Testis (tissue), 3 donors: ENCODE results near the gene KCNK7. TPM values are rescaled to one million over a fixed set of nuclear protein-coding genes. Genes with fewer than 3 reads are reported as not detected.

Experiments
- DNase-seq: peaks from one replicate; pipeline ENCODE4 v3.0.0-alpha.2; 2019
- H3K27ac ChIP-seq, 2 donors: fragments of 200-600 bp; sonication (generic); one replicate each; pipeline ENCODE4 v1.5.1; 2019
- H3K27me3 ChIP-seq: fragments of 200-600 bp; sonication (generic); one replicate; pipeline ENCODE4 v1.5.1; 2019
- H3K36me3 ChIP-seq: fragments of 200-600 bp; sonication (generic); one replicate; pipeline ENCODE4 v1.5.1; 2017; ENCODE audit warnings: low read depth; ENCODE audit errors: missing control alignments
- H3K4me1 ChIP-seq: fragments of 200-600 bp; sonication (generic); one replicate; pipeline ENCODE4 v1.5.1; 2019
- H3K4me3 ChIP-seq, 2 donors: fragments of 200-600 bp; sonication (generic); one replicate each; pipeline ENCODE4 v1.5.1; 2017 to 2019
- H3K9me3 ChIP-seq: fragments of 200-600 bp; sonication (generic); one replicate; pipeline ENCODE4 v1.5.1; 2017
- POLR2A ChIP-seq: fragments of 450-650 bp; IDR thresholded peaks from one replicate; pipeline ENCODE4 v1.6.1; 2017; ENCODE audit warnings: antibody characterized with exemption, mild to moderate bottlenecking, moderate library complexity
- WGBS, 2 donors: methylation state at CpG; one replicate each; pipeline ENCODE4 v1.1.5; 2018; 5-methylcytosine and 5-hydroxymethylcytosine counted together
- intact Hi-C: fragments of 100-400 bp; cut with DNase I; formaldehyde crosslinking; loops from one replicate; pipeline ENCODE4 v1.15.1; 2023; ENCODE audit warnings: low total_unique reads
- polyA plus RNA-seq: library from polyadenylated mRNA; stranded (reverse); fragments of 350-450 nt; fragmentation: Illumina TruSeq; extraction: RNeasy Lipid Tissue Mini Kit (QIAGEN cat#74804); gene quantifications from one replicate; pipeline ENCODE4 v1.2.3, GENCODE V29; 2014; ENCODE audit warnings: low read depth, low replicate concordance; ENCODE audit not compliant: insufficient read depth
- total RNA-seq, 2 donors: library from RNA; depleted of rRNA; stranded (reverse); fragments of >200 nt; gene quantifications; one replicate each; pipeline ENCODE4 v1.2.3, GENCODE V29; 2016
- TF ChIP-seq, protein P1 (sequence below), 3 experiments: fragments of 450-650 bp in 2 of 3; fragments of 200-600 bp in 1 of 3; sonication (generic) in 1 of 3; IDR thresholded peaks; one replicate each; pipeline ENCODE4 v1.5.1; 2016 to 2019; ENCODE audit warnings: antibody characterized with exemption in 3 of 3, mild to moderate bottlenecking in 2 of 3, moderate library complexity in 1 of 3

The KCNK7 gene
- total and polyA plus RNA-seq, 3 donors from 2014 or later = 0.26 to 2.5 (median 0.99) TPM

- TF ChIP-seq, protein P1, sequence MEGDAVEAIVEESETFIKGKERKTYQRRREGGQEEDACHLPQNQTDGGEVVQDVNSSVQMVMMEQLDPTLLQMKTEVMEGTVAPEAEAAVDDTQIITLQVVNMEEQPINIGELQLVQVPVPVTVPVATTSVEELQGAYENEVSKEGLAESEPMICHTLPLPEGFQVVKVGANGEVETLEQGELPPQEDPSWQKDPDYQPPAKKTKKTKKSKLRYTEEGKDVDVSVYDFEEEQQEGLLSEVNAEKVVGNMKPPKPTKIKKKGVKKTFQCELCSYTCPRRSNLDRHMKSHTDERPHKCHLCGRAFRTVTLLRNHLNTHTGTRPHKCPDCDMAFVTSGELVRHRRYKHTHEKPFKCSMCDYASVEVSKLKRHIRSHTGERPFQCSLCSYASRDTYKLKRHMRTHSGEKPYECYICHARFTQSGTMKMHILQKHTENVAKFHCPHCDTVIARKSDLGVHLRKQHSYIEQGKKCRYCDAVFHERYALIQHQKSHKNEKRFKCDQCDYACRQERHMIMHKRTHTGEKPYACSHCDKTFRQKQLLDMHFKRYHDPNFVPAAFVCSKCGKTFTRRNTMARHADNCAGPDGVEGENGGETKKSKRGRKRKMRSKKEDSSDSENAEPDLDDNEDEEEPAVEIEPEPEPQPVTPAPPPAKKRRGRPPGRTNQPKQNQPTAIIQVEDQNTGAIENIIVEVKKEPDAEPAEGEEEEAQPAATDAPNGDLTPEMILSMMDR (IDR thresholded peaks at IDR 0.05) = no peak
- TF ChIP-seq POLR2A = no peak
- intact Hi-C loops = no loop called here
- WGBS, 2 donors = 84 to 89% methylated on average over 8 to 14 of the region's 14 CpGs
Measured at GRCh38 chr11:65623177-65623576, 27.6 kb upstream of the KCNK7 start.

DNA sequence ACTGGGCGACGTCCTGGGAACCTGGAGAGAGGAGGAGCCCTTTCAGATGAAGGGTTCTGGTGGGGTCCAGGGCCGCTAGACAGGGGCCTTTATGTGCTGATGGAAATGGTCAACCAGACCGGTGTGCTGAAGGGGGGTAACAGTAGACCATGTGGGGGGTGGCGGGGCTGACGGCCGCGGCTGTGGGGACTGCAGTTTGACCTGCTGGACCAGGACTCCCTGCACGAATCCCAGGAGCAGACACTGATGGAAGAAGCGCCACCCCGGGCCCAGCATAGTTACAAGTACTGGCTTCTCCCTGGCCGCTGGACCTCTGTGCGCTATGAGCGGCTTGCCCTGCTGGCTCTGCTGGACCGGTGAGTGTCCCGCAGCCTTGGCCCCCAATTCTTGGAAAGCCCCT, 26.4 kb upstream of the KCNK7 start:
- H3K4me3 ChIP-seq = no peak overlapping the region
- H3K36me3 ChIP-seq = no peaks in the 10 kb centered on the region
- no peaks in the 10 kb centered on the region for H3K27me3 ChIP-seq
- intact Hi-C loops = no loop called here
- 86 to 89% methylated on average over 11 to 16 of the region's 16 CpGs for WGBS, 2 donors
- H3K27ac ChIP-seq = no peak overlapping the region
- H3K9me3 ChIP-seq = no peaks in the 10 kb centered on the region
- H3K4me1 ChIP-seq = peaks cover 5% of the 10 kb centered on the region
- TF ChIP-seq, protein P1 (IDR thresholded peaks at IDR 0.05) = no peak
- TF ChIP-seq POLR2A = no peak
- no peak for DNase-seq

More at GRCh38 chr11:65623177-65623576, 27.6 kb upstream of the KCNK7 start:
- H3K27ac ChIP-seq = no peak overlapping the region
- H3K36me3 ChIP-seq = no peaks in the 10 kb centered on the region
- H3K27me3 ChIP-seq = no peaks in the 10 kb centered on the region
- H3K4me1 ChIP-seq = no peaks in the 10 kb centered on the region
- H3K4me3 ChIP-seq = no peak overlapping the region
- H3K9me3 ChIP-seq = no peaks in the 10 kb centered on the region
- no peak for DNase-seq

- Histone ChIP-seq H3K4me1 (peaks cover 10% of the 10 kb centered on the region), H3K4me3 (no peak overlapping the region), H3K27ac (no peak overlapping the region), H3K36me3 (no peaks in the 10 kb centered on the region), H3K9me3 (no peaks in the 10 kb centered on the region), H3K27me3 (no peaks in the 10 kb centered on the region)
- no peak for TF ChIP-seq POLR2A
- TF ChIP-seq, protein P1 (IDR thresholded peaks at IDR 0.05) = no peak
- WGBS, 2 donors = 93% methylated on average over 10 to 14 of the region's 14 CpGs
- no peak for DNase-seq
- intact Hi-C loops = no loop called here
Measured at GRCh38 chr11:65621460-65621859, 25.9 kb upstream of the KCNK7 start.

GRCh38 chr11:65620666-65621065, 25.1 kb upstream of the KCNK7 start:
- no peak overlapping the region for H3K27ac ChIP-seq
- H3K27me3 ChIP-seq = no peaks in the 10 kb centered on the region
- no peak overlapping the region for H3K4me3 ChIP-seq
- intact Hi-C loops = no loop called here
- DNase-seq = no peak
- peaks cover 14% of the 10 kb centered on the region for H3K4me1 ChIP-seq
- TF ChIP-seq, protein P1 (IDR thresholded peaks at IDR 0.05) = no peak
- TF ChIP-seq POLR2A = no peak
- 79% methylated on average over 17 of the region's 19 CpGs; no CpG with 5 or more reads in 1 of the 2 donors for WGBS, 2 donors
- no peaks in the 10 kb centered on the region for H3K36me3 ChIP-seq
- no peaks in the 10 kb centered on the region for H3K9me3 ChIP-seq

DNA sequence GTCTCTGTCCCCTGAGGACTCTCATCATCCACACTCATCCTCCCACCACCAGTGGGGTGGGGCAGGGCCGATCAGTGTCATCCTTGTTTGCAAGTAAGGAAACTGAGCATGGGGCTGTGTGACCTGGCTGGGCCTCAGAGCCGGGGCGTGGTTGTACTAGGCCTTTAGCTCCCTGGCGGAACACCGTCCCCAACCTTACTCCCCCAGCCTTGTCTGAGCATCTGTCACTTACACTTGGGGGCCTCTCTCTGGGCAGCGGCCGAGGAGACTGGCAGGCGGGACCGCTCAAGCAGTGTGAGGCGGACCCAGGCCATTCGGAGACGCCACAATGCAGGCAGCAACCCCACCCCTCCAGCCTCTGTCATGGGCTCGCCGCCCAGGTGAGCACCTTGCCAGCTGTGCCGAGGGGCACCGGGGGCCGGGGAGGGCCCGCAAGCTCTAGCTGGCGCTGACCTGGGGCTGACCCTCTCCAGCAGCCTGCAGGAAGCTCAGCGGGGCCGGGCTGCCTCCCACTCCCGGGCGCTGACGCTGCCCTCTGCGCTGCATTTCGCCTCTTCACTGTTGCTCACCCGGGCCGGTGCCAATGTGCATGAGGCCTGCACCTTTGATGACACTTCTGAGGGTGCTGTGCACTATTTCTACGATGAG, 23.8 kb upstream of the KCNK7 start:
- H3K9me3 ChIP-seq = no peaks in the 10 kb centered on the region
- intact Hi-C loops = no loop called here
- H3K36me3 ChIP-seq = no peaks in the 10 kb centered on the region
- 94 to 100% methylated on average over 3 to 20 of the region's 29 CpGs for WGBS, 2 donors
- peaks cover 14% of the 10 kb centered on the region for H3K4me1 ChIP-seq
- H3K27me3 ChIP-seq = no peaks in the 10 kb centered on the region
- no peak overlapping the region for H3K27ac ChIP-seq
- DNase-seq = no peak
- H3K4me3 ChIP-seq = no peak overlapping the region
- TF ChIP-seq, protein P1 (IDR thresholded peaks at IDR 0.05) = no peak
- no peak for TF ChIP-seq POLR2A
